SK-N-SH (cell line): ENCODE data around the gene ANO2. TPM values are rescaled to one million over a fixed set of nuclear protein-coding genes. Genes with fewer than 3 reads are reported as not detected.

Source experiments
- CTCF ChIA-PET: fragments of 300-600, 350-600 bp; formaldehyde crosslinking; extraction: SDS; loops from one replicate; lab custom pipeline; 2021; lab: Yijun Ruan, JAX
- POLR2A ChIA-PET: fragments of 350-600 bp; sonication (Branson Sonifier 250); formaldehyde crosslinking; extraction: SDS; loops from one replicate; lab custom pipeline; 2020; ENCODE audit warnings: antibody characterized with exemption, inconsistent platforms; lab: Yijun Ruan, JAX
- DNase-seq: peaks from one replicate; pipeline ENCODE4 v3.0.0; 2012
- H2AFZ ChIP-seq: fragments of 200-600 bp; sonication (generic); 2 replicates; pipeline ENCODE4 v1.8.1; 2016; ENCODE audit warnings: antibody characterized with exemption, mild to moderate bottlenecking, low read depth
- H3F3A ChIP-seq: fragments of 200-600 bp; sonication (generic); replicated peaks from 2 replicates; pipeline ENCODE3; 2016; ENCODE audit warnings: antibody characterized with exemption, mild to moderate bottlenecking; ENCODE audit not compliant: insufficient read depth
- H3K27ac ChIP-seq, 2 experiments: fragments of 200-500 bp in 1 of 2; fragments of 200-600 bp in 1 of 2; sonication (Bioruptor generic) in 1 of 2; sonication (generic), shearing (Covaris generic) in 1 of 2; 2 replicates each; pipeline versions ENCODE4 v1.5.1 to v1.6.1; 2014 to 2016; ENCODE audit warnings: low read depth in 2 of 2, inconsistent platforms in 1 of 2, low read length in 1 of 2, mild to moderate bottlenecking in 1 of 2, mixed read lengths in 1 of 2
- H3K27me3 ChIP-seq: fragments of 200-600 bp; sonication (generic), shearing (Covaris generic); 2 replicates; pipeline ENCODE4 v1.6.1; 2016; ENCODE audit warnings: mixed run types; ENCODE audit not compliant: insufficient read depth
- H3K36me3 ChIP-seq, 2 experiments: fragments of 200-500 bp in 1 of 2; fragments of 200-600 bp in 1 of 2; sonication (Bioruptor generic) in 1 of 2; sonication (generic) in 1 of 2; replicated peaks in 1 of 2; 2 replicates each; pipeline versions ENCODE3 to v1.5.1; 2014 to 2016; ENCODE audit warnings: low read length in 1 of 2, mild to moderate bottlenecking in 1 of 2; ENCODE audit not compliant: insufficient read depth in 2 of 2, control insufficient read depth in 1 of 2
- H3K4me1 ChIP-seq, 2 experiments: fragments of 200-500 bp in 1 of 2; fragments of 200-600 bp in 1 of 2; sonication (Bioruptor generic) in 1 of 2; sonication (generic), shearing (Covaris generic) in 1 of 2; 2 replicates each; pipeline versions ENCODE4 v1.5.1 to v1.6.1; 2014 to 2016; ENCODE audit warnings: low read depth in 1 of 2, low read length in 1 of 2, mixed run types in 1 of 2; ENCODE audit not compliant: insufficient read depth in 2 of 2, control insufficient read depth in 1 of 2
- H3K4me2 ChIP-seq: fragments of 200-600 bp; sonication (generic), shearing (Covaris generic); 2 replicates; pipeline ENCODE4 v1.6.1; 2017; ENCODE audit warnings: mixed run types
- H3K4me3 ChIP-seq, 2 experiments: fragments of 200-500 bp in 1 of 2; fragments of 200-600 bp in 1 of 2; sonication (Bioruptor generic) in 1 of 2; sonication (generic), shearing (Covaris generic) in 1 of 2; 2 replicates each; pipeline versions ENCODE4 v1.5.1 to v1.8.1; 2014 to 2016; ENCODE audit warnings: low read depth in 2 of 2, inconsistent platforms in 1 of 2, low read length in 1 of 2, mild to moderate bottlenecking in 1 of 2, mixed read lengths in 1 of 2, moderate library complexity in 1 of 2
- H3K79me2 ChIP-seq: fragments of 200-600 bp; sonication (generic); 2 replicates; pipeline ENCODE4 v1.8.1; 2017; ENCODE audit warnings: mild to moderate bottlenecking; ENCODE audit not compliant: insufficient read depth
- H3K9ac ChIP-seq: fragments of 200-600 bp; sonication (generic); 2 replicates; pipeline ENCODE4 v1.6.1; 2017; ENCODE audit warnings: mixed run types
- H3K9me2 ChIP-seq: fragments of 200-600 bp; sonication (generic); 2 replicates; pipeline ENCODE4 v1.6.1; 2017; ENCODE audit warnings: mixed run types
- H3K9me3 ChIP-seq: fragments of 200-600 bp; sonication (generic); 2 replicates; pipeline ENCODE4 v1.6.1; 2017; ENCODE audit warnings: mixed run types, mild to moderate bottlenecking, moderate library complexity
- H4K20me1 ChIP-seq: fragments of 200-600 bp; sonication (generic); 2 replicates; pipeline ENCODE4 v1.6.1; 2017; ENCODE audit warnings: mild to moderate bottlenecking, mixed run types; ENCODE audit not compliant: insufficient read depth
- CHD2 ChIP-seq: fragments of 150-350 bp; IDR thresholded peaks from 2 replicates; pipeline ENCODE4 v1.6.1; 2018; ENCODE audit warnings: low read length; ENCODE audit not compliant: partially characterized antibody
- CTCF ChIP-seq: fragments of 200-600 bp; sonication (generic); IDR thresholded peaks from 2 replicates; pipeline ENCODE4 v1.6.1; 2017; ENCODE audit warnings: antibody characterized with exemption, mild to moderate bottlenecking, moderate library complexity
- ELF1 ChIP-seq: IDR thresholded peaks from 2 replicates; pipeline ENCODE4 v1.4.0; 2012
- GABPA ChIP-seq: IDR thresholded peaks from 2 replicates; pipeline ENCODE4 v1.4.0; 2012; ENCODE audit warnings: low read depth, mild to moderate bottlenecking
- GATA2 ChIP-seq: sonication (generic); formaldehyde crosslinking; IDR thresholded peaks from 2 replicates; pipeline ENCODE4 v1.5.0; 2020; ENCODE audit warnings: mild to moderate bottlenecking, missing genetic modification reagents
- PBX3 ChIP-seq: IDR thresholded peaks from 2 replicates; pipeline ENCODE4; 2012
- RAD21 ChIP-seq: IDR thresholded peaks from 2 replicates; pipeline ENCODE4 v1.6.1; 2012; ENCODE audit warnings: mild to moderate bottlenecking, low read length
- RFX5 ChIP-seq: IDR thresholded peaks from 2 replicates; pipeline ENCODE4 v1.6.1; 2012; ENCODE audit warnings: mild to moderate bottlenecking, improper control_type of control experiment, low read length
- RXRA ChIP-seq: IDR thresholded peaks from 2 replicates; pipeline ENCODE4 v1.4.0; 2012; ENCODE audit warnings: low read depth, mild to moderate bottlenecking, borderline replicate concordance
- TAF1 ChIP-seq: IDR thresholded peaks from 2 replicates; pipeline ENCODE4 v1.6.1; 2012; ENCODE audit warnings: low read depth, mild to moderate bottlenecking, low read length, moderate library complexity, borderline replicate concordance
- TCF12 ChIP-seq: IDR thresholded peaks from 2 replicates; pipeline ENCODE4 v1.4.0; 2012
- USF2 ChIP-seq: fragments of 150-350 bp; IDR thresholded peaks from 2 replicates; pipeline ENCODE4 v1.6.1; 2017; ENCODE audit warnings: antibody characterized with exemption, low read length, low read depth, borderline replicate concordance
- YY1 ChIP-seq: IDR thresholded peaks from 2 replicates; pipeline ENCODE4 v1.4.0; 2012; ENCODE audit warnings: low read depth, mild to moderate bottlenecking
- ZBTB33 ChIP-seq: IDR thresholded peaks from 2 replicates; pipeline ENCODE4 v1.4.0; 2012; ENCODE audit warnings: low read depth, borderline replicate concordance
- WGBS: methylation state at CpG from one replicate; pipeline ENCODE4 v1.1.6; 2017; ENCODE audit warnings: low lambda C conversion rate; 5-methylcytosine and 5-hydroxymethylcytosine counted together
- polyA plus RNA-seq, 3 experiments: library from polyadenylated mRNA; depleted of rRNA; stranded (reverse); fragments of >200 nt; gene quantifications; 2 replicates each; pipeline ENCODE4 v1.2.3, GENCODE V29; 2012

Gene ANO2
- polyA plus RNA-seq, 1 of the 3 experiments (the other 2 are of a cell fraction), result not detected

GRCh38 chr12:5716976-5717375 lies 228.1 kb downstream of the ANO2 start:
- POLR2A ChIA-PET, result no interaction called here
- TF ChIP-seq TCF12, result no peak
- no peak for TF ChIP-seq CHD2
- no peak for TF ChIP-seq GATA2 (CRISPR knock-in tag)
- no peak for TF ChIP-seq CTCF
- TF ChIP-seq RXRA, result no peak
- no peak for TF ChIP-seq RFX5
- TF ChIP-seq ELF1, result no peak
- TF ChIP-seq PBX3, result no peak
- TF ChIP-seq USF2, result no peak
- TF ChIP-seq GABPA, result no peak
- no peak for TF ChIP-seq TAF1
- TF ChIP-seq ZBTB33, result no peak
- TF ChIP-seq YY1, result no peak
- TF ChIP-seq RAD21, result no peak
- H3K4me3 ChIP-seq, result no peak overlapping the region

More at GRCh38 chr12:5716976-5717375, 228.1 kb downstream of the ANO2 start:
- Histone ChIP-seq H3K9me2 (no peaks in the 10 kb centered on the region), H3F3A (no peaks in the 10 kb centered on the region), H3K27ac (no peak overlapping the region), H3K27me3 (peaks cover 41% of the 10 kb centered on the region; the same call in 1 of the 2 replicates), H2AFZ (no peak overlapping the region), H3K9me3 (no peaks in the 10 kb centered on the region), H3K79me2 (no peaks in the 10 kb centered on the region), H3K36me3 (no peaks in the 10 kb centered on the region), H3K4me1 (no peaks in the 10 kb centered on the region), H3K9ac (no peak overlapping the region), H4K20me1 (no peaks in the 10 kb centered on the region), H3K4me2 (no peak overlapping the region)
- DNase-seq, result no peak
- CTCF ChIA-PET, result interaction anchor here (0.7 to 1.1 kb wide), 2 partner anchors 8 to 13 kb away, joined by 3 read pairs; no protein-coding TSS in a partner anchor
- WGBS, result 11% methylated on average over 3 of the region's 3 CpGs
